Neuron (in vitro differentiated cells): ENCODE measurements around the gene TRMT6.

Source experiments
- H2AFZ ChIP-seq: one replicate; pipeline ENCODE4 v1.6.1; 2013; ENCODE audit warnings: low read depth, mild to moderate bottlenecking, inconsistent platforms, low read length, moderate library complexity
- H3K27me3 ChIP-seq: one replicate; pipeline ENCODE4 v1.6.1; 2013; ENCODE audit warnings: low read length; ENCODE audit not compliant: insufficient read depth
- H3K36me3 ChIP-seq: one replicate; pipeline ENCODE4 v1.6.1; 2013; ENCODE audit warnings: low read length; ENCODE audit not compliant: insufficient read depth
- H3K4me1 ChIP-seq: one replicate; pipeline ENCODE4 v1.6.1; 2013; ENCODE audit warnings: low read length; ENCODE audit not compliant: insufficient read depth
- H3K4me3 ChIP-seq: 2 replicates; pipeline ENCODE4 v1.5.1; 2013; ENCODE audit warnings: mild to moderate bottlenecking, low read length, moderate library complexity
- H3K9me3 ChIP-seq: one replicate; pipeline ENCODE4 v1.6.1; 2013; ENCODE audit warnings: low read length

The TRMT6 gene

GRCh38 chr20:5950271-5951031, at the start of gene TRMT6, which contains the start of gene MCM8:
Gene TRMT6 (minus strand): TSS chr20:5950533. CDS start chr20:5950405, 128 bp downstream.
Gene MCM8 (plus strand): TSS chr20:5950652. CDS start chr20:5952016, 1,364 bp downstream.
- Histone ChIP-seq H3K4me3 (peak within 1 kb of the TSS; percentile 64), H3K9me3 (no peaks in the 10 kb centered on the region), H2AFZ (peak within 1 kb of the TSS; percentile 63), H3K4me1 (peaks cover 19% of the 10 kb centered on the region), H3K27me3 (no peaks in the 10 kb centered on the region), H3K36me3 (peaks cover 49% of the 10 kb centered on the region)

GRCh38 chr20:5999783-6000182, 49.5 kb upstream of the TRMT6 start:
- Histone ChIP-seq H2AFZ (no peak overlapping the region), H3K36me3 (peaks cover 21% of the 10 kb centered on the region), H3K4me3 (no peak overlapping the region), H3K9me3 (no peaks in the 10 kb centered on the region), H3K27me3 (no peaks in the 10 kb centered on the region), H3K4me1 (peaks cover under 1% of the 10 kb centered on the region)

GRCh38 chr20:5996765-5997164, 46.4 kb upstream of the TRMT6 start:
- Histone ChIP-seq H3K36me3 (peaks cover 35% of the 10 kb centered on the region), H3K9me3 (no peaks in the 10 kb centered on the region), H3K4me3 (no peak overlapping the region)

GRCh38 chr20:5991623-5992441, 41.5 kb upstream of the TRMT6 start:
- H3K4me1 ChIP-seq = no peaks in the 10 kb centered on the region
- no peak overlapping the region for H3K4me3 ChIP-seq
- no peaks in the 10 kb centered on the region for H3K9me3 ChIP-seq
- H3K27me3 ChIP-seq = no peaks in the 10 kb centered on the region
- no peak overlapping the region for H2AFZ ChIP-seq
- peaks cover 43% of the 10 kb centered on the region for H3K36me3 ChIP-seq

More at GRCh38 chr20:5996765-5997164, 46.4 kb upstream of the TRMT6 start:
- H3K4me1 ChIP-seq = no peaks in the 10 kb centered on the region
- no peak overlapping the region for H2AFZ ChIP-seq
- no peaks in the 10 kb centered on the region for H3K27me3 ChIP-seq

GRCh38 chr20:5990946-5991345, 40.6 kb upstream of the TRMT6 start:
- no peaks in the 10 kb centered on the region for H3K27me3 ChIP-seq
- H3K9me3 ChIP-seq = no peaks in the 10 kb centered on the region
- no peak overlapping the region for H2AFZ ChIP-seq
- H3K4me1 ChIP-seq = no peaks in the 10 kb centered on the region
- no peak overlapping the region for H3K4me3 ChIP-seq
- peaks cover 42% of the 10 kb centered on the region for H3K36me3 ChIP-seq

- Histone ChIP-seq H3K27me3 (no peaks in the 10 kb centered on the region), H3K4me3 (no peak overlapping the region), H3K9me3 (no peaks in the 10 kb centered on the region), H3K4me1 (no peaks in the 10 kb centered on the region), H3K36me3 (peaks cover 40% of the 10 kb centered on the region), H2AFZ (no peak overlapping the region)
Observed at GRCh38 chr20:5989539-5989938, 39.2 kb upstream of the TRMT6 start.

GRCh38 chr20:5987383-5987782, 37.0 kb upstream of the TRMT6 start:
- Histone ChIP-seq H3K27me3 (no peaks in the 10 kb centered on the region), H3K4me1 (no peaks in the 10 kb centered on the region), H3K36me3 (peaks cover 46% of the 10 kb centered on the region), H3K4me3 (no peak overlapping the region), H3K9me3 (no peaks in the 10 kb centered on the region), H2AFZ (no peak overlapping the region)

GRCh38 chr20:5980720-5981538, 30.6 kb upstream of the TRMT6 start:
- Histone ChIP-seq H2AFZ (no peak overlapping the region), H3K9me3 (no peaks in the 10 kb centered on the region), H3K36me3 (peaks cover 66% of the 10 kb centered on the region), H3K4me3 (no peak overlapping the region), H3K4me1 (no peaks in the 10 kb centered on the region), H3K27me3 (no peaks in the 10 kb centered on the region)

GRCh38 chr20:5979801-5980200, 29.5 kb upstream of the TRMT6 start:
- no peaks in the 10 kb centered on the region for H3K4me1 ChIP-seq
- H3K9me3 ChIP-seq = no peaks in the 10 kb centered on the region
- H3K27me3 ChIP-seq = no peaks in the 10 kb centered on the region
- no peak overlapping the region for H3K4me3 ChIP-seq
- no peak overlapping the region for H2AFZ ChIP-seq
- peaks cover 63% of the 10 kb centered on the region for H3K36me3 ChIP-seq

GRCh38 chr20:5977975-5978374, 27.6 kb upstream of the TRMT6 start:
- peaks cover 59% of the 10 kb centered on the region for H3K36me3 ChIP-seq
- no peaks in the 10 kb centered on the region for H3K4me1 ChIP-seq

GRCh38 chr20:5977223-5977622, 26.9 kb upstream of the TRMT6 start:
- Histone ChIP-seq H3K27me3 (no peaks in the 10 kb centered on the region), H3K4me3 (no peak overlapping the region), H2AFZ (no peak overlapping the region), H3K36me3 (peaks cover 65% of the 10 kb centered on the region), H3K4me1 (no peaks in the 10 kb centered on the region), H3K9me3 (no peaks in the 10 kb centered on the region)

More at GRCh38 chr20:5977975-5978374, 27.6 kb upstream of the TRMT6 start:
- Histone ChIP-seq H3K27me3 (no peaks in the 10 kb centered on the region), H2AFZ (no peak overlapping the region), H3K9me3 (no peaks in the 10 kb centered on the region), H3K4me3 (no peak overlapping the region)

- no peaks in the 10 kb centered on the region for H3K4me1 ChIP-seq
- H3K4me3 ChIP-seq = no peak overlapping the region
- no peaks in the 10 kb centered on the region for H3K9me3 ChIP-seq
- no peak overlapping the region for H2AFZ ChIP-seq
- no peaks in the 10 kb centered on the region for H3K27me3 ChIP-seq
- H3K36me3 ChIP-seq = peaks cover 60% of the 10 kb centered on the region
Observed at GRCh38 chr20:5975778-5976177, 25.4 kb upstream of the TRMT6 start.
